CMK (cell line): Measurements from ENCODE around the gene INF2.

Source experiments
- DNase-seq: peaks from one replicate; pipeline ENCODE4 v3.0.0-alpha.2; 2010; ENCODE audit warnings: low read depth

Gene INF2

GRCh38 chr14:104751539-104752422 lies 62.4 kb downstream of the INF2 start:
- DNase-seq: peak; percentile 54

- DNase-seq: no peak
Measured at GRCh38 chr14:104752423-104752734, 63.0 kb downstream of the INF2 start.

- DNase-seq: peak; percentile 97
Measured at GRCh38 chr14:104752735-104753527, 63.5 kb downstream of the INF2 start, which contains the start of gene SIVA1. TSS of gene SIVA1 (plus strand) at chr14:104753147. CDS start at chr14:104753202, 55 bp downstream.

GRCh38 chr14:104753528-104754212 lies 64.3 kb downstream of the INF2 start:
- DNase-seq: no peak

GRCh38 chr14:104754213-104754851 lies 64.9 kb downstream of the INF2 start:
- DNase-seq: no peak

- no peak for DNase-seq
Measured at GRCh38 chr14:104755621-104756020, 66.2 kb downstream of the INF2 start.

GRCh38 chr14:104756477-104757237 lies 67.2 kb downstream of the INF2 start:
- no peak for DNase-seq

GRCh38 chr14:104757238-104757585 lies 67.8 kb downstream of the INF2 start:
- no peak for DNase-seq

GRCh38 chr14:104757681-104758392 lies 68.4 kb downstream of the INF2 start:
- DNase-seq: no peak

GRCh38 chr14:104758981-104759969 lies 69.9 kb downstream of the INF2 start:
- no peak for DNase-seq

- DNase-seq: no peak
Measured at GRCh38 chr14:104765517-104765916, 76.1 kb downstream of the INF2 start.

- DNase-seq: no peak
Measured at GRCh38 chr14:104766256-104766862, 76.9 kb downstream of the INF2 start.

- no peak for DNase-seq
Measured at GRCh38 chr14:104766863-104767633, 77.6 kb downstream of the INF2 start.

- no peak for DNase-seq
Measured at GRCh38 chr14:104767634-104767918, 78.2 kb downstream of the INF2 start.

GRCh38 chr14:104768437-104769323 lies 79.3 kb downstream of the INF2 start:
- DNase-seq: peak; percentile 77

- DNase-seq: no peak
Measured at GRCh38 chr14:104769324-104770071, 80.1 kb downstream of the INF2 start.
